Epidermal melanocyte (primary cell): ENCODE measurements around the gene SREK1IP1.

ENCODE experiments used
- DNase-seq: peaks from one replicate; pipeline ENCODE4 v3.0.0; 2011; ENCODE audit warnings: low spot score; ENCODE audit not compliant: insufficient read length

The SREK1IP1 gene

DNA sequence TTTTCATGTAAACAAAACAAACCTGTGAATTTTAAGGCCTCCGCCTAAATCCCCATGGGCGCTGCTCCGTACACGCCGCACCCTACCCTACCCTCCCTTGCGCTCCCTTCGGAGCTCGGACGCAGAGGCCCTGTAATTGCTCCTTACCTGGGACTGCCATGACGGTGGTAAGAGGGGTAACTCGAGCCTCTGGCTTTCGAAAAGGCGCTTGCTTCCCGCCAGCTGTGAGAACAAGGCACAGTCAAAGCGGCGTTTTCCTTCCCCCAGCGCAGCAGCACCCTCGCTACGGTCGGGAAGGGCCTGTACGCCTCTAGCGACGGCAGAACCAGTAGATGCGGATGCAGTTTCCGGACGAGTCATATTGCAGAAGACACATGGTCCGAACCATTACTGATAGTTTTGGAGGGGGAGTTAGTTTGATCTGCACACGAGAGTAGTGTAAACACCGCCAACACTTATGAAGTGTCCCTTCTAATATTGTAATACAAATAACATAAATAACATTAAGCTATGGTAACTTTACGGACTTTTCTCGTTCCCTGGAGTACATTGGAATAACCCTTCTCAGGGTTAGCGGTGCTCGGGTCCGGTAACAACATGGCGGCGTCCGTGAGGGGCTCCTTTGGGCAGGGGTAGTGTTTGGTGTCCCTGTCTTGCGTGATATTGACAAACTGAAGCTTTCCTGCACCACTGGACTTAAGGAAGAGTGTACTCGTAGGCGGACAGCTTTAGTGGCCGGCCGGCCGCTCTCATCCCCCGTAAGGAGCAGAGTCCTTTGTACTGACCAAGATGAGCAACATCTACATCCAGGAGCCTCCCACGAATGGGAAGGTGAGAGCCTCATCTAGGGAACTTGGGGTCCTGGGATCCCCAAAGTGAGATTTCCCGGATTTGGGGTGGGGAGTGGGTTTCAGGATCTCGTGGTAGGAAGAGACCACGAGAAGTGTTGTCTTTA is at the start of gene SREK1IP1, which contains the start of gene CWC27:
Gene SREK1IP1 (minus strand): TSS at position 334 of the 955 bp plus-strand sequence. CDS start 174 bp downstream, at position 160.
Gene CWC27 (plus strand): TSS at position 573 of the 955 bp plus-strand sequence. CDS start 217 bp downstream, at position 790.
- DNase-seq: peak; percentile 60

GRCh38 chr5:64818245-64818644 is 49.8 kb upstream of the SREK1IP1 start:
- DNase-seq: no peak

DNA sequence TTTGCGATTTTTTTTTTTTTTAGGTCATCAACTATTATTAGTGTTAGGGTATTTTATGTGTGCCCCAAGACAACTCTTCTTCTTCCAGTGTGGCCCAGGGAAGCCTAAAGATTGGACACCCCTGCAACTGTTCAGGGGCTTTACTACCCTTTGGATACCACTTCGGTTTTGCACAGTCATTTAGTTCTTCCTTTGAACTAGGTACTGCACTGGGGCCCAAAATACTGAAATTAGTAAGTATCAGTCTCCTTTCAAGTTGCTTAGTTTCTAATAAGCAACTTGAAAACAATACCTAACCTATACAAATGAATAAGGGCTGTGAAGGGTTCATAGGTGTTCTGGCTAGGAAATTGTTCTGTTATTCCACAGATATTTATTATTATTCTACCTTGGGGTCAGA is 45.6 kb upstream of the SREK1IP1 start:
- no peak for DNase-seq

DNA sequence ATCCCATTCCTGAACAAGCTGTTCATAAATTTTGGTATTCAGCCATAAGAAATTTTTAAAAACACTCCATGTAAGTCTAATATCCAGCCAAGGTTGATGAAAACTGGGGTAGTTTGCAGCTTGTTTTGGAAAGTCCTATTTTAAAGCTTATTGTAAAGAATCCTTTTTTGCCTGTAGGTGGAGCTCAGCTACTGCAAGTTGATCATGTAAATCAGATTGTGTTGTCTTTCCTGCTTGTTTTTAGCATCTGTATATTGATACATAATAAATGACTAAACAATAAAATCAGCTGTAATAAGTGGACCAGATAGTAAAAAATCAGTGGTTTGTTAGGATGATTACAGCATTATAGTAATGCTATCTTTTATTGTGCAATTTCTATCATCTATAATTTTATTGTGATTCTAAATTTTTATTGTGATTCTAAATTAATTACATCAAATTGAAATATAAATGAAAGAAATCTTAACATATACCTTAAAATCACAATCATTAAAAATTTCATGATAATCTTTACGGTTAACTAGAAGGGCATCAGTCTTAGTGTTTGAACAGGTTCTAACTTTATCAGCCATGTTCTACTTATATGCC is 42.7 kb upstream of the SREK1IP1 start:
- DNase-seq: no peak

GRCh38 chr5:64807520-64807919 is 39.0 kb upstream of the SREK1IP1 start:
- no peak for DNase-seq

DNA sequence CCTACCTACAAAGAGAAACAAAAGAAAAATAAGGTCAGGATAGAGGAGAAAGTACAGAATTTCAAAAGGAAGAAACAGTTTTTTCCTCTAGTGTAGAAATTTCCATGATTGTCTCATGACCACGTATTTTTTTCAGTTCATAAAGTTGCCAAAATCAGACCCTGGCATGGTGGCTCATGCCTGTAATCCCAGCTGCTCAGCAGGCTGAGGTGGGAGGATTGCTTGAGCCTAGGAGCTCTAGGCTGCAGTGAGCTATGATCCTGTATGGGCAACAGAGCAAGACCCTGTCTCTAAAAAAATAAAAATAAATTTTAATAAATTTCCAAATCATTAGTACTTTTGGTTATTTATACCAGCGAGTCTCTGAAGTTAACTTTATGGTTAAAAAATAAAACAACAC is 38.0 kb upstream of the SREK1IP1 start:
- no peak for DNase-seq

- no peak for DNase-seq
Observed at GRCh38 chr5:64800926-64801325, 32.4 kb upstream of the SREK1IP1 start.

- DNase-seq: no peak
Observed at GRCh38 chr5:64796301-64796700, 27.8 kb upstream of the SREK1IP1 start.

GRCh38 chr5:64794053-64794770 is 25.7 kb upstream of the SREK1IP1 start:
- no peak for DNase-seq

DNA sequence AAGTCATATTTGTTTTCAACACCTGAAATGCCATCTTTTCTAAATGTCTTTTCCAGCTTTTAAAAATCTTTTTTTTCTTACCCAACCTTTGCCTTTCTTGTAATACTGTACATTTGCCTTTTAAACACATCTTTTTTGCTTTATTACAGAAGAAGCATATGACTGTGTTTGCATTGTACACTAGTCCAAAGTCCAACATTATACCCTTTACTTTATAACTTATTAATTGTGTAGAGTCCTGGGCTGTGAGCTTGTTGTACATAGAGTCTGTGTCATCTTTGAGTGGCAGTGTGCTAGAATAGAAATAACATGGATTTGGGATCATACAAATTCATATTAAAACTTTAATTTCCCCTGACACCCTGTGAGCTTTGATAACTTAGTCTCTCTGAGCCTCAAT is 24.0 kb upstream of the SREK1IP1 start:
- DNase-seq: no peak

- no peak for DNase-seq
Observed at GRCh38 chr5:64790210-64790609, 21.7 kb upstream of the SREK1IP1 start.

GRCh38 chr5:64789457-64789856 is 21.0 kb upstream of the SREK1IP1 start:
- DNase-seq: no peak

GRCh38 chr5:64788156-64788555 is 19.7 kb upstream of the SREK1IP1 start:
- no peak for DNase-seq

GRCh38 chr5:64786372-64786771 is 17.9 kb upstream of the SREK1IP1 start:
- DNase-seq: no peak

- DNase-seq: no peak
Observed at GRCh38 chr5:64784451-64785025, 16.0 kb upstream of the SREK1IP1 start.

DNA sequence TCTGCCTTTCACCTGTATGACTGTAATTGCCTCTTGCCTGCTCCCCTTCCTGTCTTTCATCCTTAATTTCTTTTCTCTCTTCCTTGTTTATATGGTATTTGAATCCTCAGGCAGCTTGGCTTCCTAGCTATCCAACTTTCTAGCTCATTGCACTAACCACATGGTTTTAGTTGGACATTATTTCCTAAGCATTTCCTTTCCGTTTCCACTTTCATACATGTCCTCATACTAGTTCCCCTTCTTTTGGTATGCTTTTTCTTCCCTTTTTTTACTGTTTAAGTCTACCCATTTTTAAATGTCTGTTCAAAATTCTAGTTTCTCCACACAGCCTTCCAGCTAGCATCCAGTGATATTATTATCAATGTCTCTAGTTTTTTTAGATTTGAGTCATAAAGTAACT is 6.8 kb upstream of the SREK1IP1 start:
- no peak for DNase-seq

GRCh38 chr5:64773533-64773932 is 5.0 kb upstream of the SREK1IP1 start:
- no peak for DNase-seq

DNA sequence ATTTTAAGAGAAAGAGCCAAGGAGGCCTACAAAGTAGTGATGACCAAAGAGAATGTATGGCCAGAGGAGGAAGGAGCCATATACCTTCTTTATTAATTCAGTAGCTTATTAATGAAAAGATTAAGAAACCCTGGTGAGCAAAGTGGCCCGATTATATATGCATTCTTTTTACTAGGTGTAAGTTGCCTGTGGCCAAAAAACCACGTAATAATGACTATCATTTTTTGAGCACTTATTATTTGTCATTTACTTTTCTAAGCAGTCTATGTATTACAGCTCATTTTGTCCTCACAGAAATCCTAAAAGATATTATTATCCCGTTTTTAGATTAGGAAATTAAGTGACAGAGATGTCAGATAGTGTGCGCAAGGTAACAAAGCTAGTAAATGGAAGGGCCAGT is 3.2 kb upstream of the SREK1IP1 start:
- DNase-seq: no peak

DNA sequence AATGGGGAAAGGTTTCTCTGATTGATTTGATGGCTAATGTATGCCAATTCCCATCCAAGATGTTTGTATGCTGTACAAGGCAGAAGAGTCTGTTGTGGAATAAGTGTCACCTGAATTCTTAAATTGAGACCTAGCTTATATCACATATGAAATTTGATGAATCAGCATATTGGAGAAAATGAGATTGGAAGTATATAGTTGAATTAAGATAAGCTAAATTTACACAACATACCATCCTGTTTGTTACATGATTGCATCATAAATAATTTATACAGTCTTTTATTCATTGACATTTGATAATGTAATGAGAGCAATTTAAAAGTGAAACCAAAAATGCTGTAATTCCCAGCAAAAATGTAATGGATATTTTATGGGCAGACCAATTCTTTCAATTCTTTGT is 1.4 kb upstream of the SREK1IP1 start:
- DNase-seq: no peak

DNA sequence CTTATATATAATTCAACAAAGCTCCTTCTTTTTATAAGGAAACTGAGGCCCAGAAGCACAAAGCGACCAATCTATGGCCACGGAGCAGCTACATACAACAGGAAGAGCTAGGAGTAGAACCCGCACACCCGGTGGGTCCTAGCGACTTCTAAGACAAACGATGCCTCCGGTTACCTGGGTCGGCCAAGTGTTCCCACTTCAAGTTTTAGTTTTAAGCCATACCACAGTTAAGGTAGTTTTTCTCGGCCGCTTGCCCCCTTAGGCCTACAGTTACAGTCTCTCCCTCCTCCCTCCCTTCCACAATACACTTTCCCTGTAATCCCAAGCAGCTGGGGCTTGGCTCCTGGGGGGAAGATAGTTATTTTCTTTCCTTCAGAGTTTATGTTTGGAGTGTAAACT is 533 bp downstream of the SREK1IP1 start:
- DNase-seq: no peak

DNA sequence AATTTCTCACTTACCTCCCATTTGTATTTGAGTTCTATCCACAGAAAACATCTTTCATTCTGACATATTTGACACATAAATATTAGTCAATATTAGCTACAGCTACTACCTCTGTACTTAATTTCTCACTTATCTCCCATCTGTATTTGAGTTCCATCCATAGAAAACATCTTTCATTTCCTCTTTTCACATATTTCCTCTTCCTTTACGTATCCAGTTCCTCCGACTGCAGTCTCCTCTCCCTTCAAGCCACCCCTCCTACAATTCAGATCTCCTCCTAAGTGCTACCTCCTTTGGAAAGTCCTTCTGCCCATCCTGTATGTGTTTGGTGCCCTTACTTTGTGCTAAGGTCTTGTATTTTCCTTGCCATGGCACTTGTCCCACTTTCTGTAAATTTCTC is 1.6 kb downstream of the SREK1IP1 start:
- DNase-seq: no peak
